ENCODE results near the gene TTC28.

GRCh38 chr22:28601915-28602314, 77.7 kb downstream of the TTC28 start:
- TF ChIP-seq, protein P1, sequence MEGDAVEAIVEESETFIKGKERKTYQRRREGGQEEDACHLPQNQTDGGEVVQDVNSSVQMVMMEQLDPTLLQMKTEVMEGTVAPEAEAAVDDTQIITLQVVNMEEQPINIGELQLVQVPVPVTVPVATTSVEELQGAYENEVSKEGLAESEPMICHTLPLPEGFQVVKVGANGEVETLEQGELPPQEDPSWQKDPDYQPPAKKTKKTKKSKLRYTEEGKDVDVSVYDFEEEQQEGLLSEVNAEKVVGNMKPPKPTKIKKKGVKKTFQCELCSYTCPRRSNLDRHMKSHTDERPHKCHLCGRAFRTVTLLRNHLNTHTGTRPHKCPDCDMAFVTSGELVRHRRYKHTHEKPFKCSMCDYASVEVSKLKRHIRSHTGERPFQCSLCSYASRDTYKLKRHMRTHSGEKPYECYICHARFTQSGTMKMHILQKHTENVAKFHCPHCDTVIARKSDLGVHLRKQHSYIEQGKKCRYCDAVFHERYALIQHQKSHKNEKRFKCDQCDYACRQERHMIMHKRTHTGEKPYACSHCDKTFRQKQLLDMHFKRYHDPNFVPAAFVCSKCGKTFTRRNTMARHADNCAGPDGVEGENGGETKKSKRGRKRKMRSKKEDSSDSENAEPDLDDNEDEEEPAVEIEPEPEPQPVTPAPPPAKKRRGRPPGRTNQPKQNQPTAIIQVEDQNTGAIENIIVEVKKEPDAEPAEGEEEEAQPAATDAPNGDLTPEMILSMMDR (IDR thresholded peaks at IDR 0.05): no peak
- no peak for TF ChIP-seq POLR2A (IDR thresholded peaks at IDR 0.05)
- TF ChIP-seq POLR2AphosphoS5 (IDR thresholded peaks at IDR 0.05): no peak

All from gastroesophageal sphincter (tissue), 3 donors.